Fibroblast of villous mesenchyme (primary cell): ENCODE data around the gene SLC13A4. TPM values are rescaled to one million over a fixed set of nuclear protein-coding genes. Genes with fewer than 3 reads are reported as not detected.
A peak's percentile ranks its signal among the peaks of the same experiment; 100 is the strongest.
"Not testable (repeated sequence)": the region's sequence is repeated elsewhere in the genome, so short reads cannot be mapped to it uniquely, and the experiment has no call there.

Experiments
- DNase-seq: peaks from one replicate; pipeline ENCODE4 v3.0.0-alpha.2; 2010; ENCODE audit warnings: low read depth
- H3K4me3 ChIP-seq: 2 replicates; pipeline ENCODE4 v1.5.1; 2011; ENCODE audit warnings: low read depth, mild to moderate bottlenecking, low read length
- CTCF ChIP-seq: IDR thresholded peaks from 2 replicates; pipeline ENCODE4 v1.5.1; 2012; ENCODE audit warnings: low read depth, mild to moderate bottlenecking, low read length; ENCODE audit not compliant: insufficient read depth
- total RNA-seq: library from RNA; depleted of rRNA; stranded (reverse); fragments of >200 nt; gene quantifications from 2 replicates; pipeline ENCODE4 v1.2.3, GENCODE V29; 2012

Gene SLC13A4
- total RNA-seq, 1 donor = not detected

DNA sequence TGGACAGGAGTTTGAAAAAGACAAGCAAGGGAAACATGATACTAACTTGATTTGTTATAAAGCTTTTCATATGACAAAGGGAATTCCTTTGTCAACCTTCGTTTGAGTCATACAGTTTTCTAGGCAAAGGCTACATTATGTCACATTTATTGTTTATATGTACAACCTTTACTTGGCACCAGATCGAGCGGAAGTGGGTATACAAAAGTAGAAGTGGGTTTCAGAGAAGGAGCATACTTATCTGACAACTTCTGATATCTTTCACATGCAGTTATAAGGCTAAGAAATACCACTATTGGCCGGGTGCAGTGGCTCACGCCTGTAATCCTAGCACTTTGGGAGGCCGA is 54.7 kb downstream of the SLC13A4 start:
- no peak for TF ChIP-seq CTCF
- no peak overlapping the region for H3K4me3 ChIP-seq
- DNase-seq = peak; percentile 29

DNA sequence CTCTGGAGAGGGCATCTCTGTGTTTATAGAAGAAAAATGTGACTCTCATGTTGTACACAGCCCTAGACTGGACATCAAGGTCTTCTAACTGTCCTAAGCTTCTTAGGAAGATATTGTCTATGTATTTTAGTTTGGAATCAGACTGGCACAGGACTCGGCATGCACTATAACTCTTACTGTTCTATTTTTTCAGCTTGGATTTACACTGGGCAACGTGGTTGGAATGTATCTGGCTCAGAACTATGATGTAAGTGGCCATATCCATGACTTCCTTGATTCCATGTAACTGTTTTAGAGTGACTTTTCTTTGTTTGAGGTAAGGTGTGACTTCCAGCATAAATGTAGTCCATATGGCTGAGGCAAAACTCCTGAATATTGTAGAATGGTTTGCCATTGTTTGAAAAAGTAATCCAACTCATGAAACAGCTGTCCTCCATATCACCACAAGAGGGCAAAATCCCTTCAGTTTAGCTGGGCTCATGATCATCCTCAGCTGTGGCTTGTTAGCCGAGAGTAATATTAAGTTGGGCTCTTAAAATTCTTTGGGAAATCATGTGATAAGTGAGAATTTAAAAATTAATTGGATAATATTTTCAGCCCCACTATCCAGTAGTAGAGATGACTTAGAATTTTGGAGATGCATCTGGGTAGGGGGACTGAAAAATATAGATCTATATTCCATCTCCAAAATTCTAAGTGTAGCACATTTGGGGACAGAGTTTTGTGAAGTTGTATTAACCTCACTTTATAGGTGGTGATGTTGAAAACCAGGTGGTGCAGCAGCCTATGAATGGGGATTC is 55.2 kb downstream of the SLC13A4 start:
- DNase-seq = peak; percentile 73
- peak; percentile 87 for TF ChIP-seq CTCF
- no peak overlapping the region for H3K4me3 ChIP-seq

- H3K4me3 ChIP-seq = no peak overlapping the region
- DNase-seq = peak; percentile 20
- TF ChIP-seq CTCF = no peak
Measured at GRCh38 chr7:135670179-135670578, 57.8 kb downstream of the SLC13A4 start.

- no peak for TF ChIP-seq CTCF
- H3K4me3 ChIP-seq = no peak overlapping the region
- DNase-seq = no peak
Measured at GRCh38 chr7:135669774-135670173, 58.2 kb downstream of the SLC13A4 start.

- not testable (repeated sequence) for DNase-seq, H3K4me3 ChIP-seq
Measured at GRCh38 chr7:135668852-135669395, 59.1 kb downstream of the SLC13A4 start.

DNA sequence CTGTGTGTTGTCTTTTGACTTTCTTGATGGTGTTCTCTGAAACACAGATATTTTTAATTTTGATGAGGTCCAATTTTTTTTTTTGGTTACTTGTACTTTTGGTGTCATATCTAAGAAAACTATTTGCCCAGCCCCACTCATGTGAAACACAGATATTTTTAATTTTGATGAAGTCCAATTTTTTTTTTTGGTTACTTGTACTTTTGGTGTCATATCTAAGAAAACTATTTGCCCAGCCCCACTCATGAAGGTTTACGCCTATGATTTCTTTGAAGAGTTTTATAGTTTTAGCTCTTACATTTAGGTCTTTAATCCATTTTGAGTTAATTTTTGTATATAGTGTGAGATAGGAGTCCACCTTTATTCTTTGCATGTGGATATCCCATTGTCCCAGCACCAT is 60.4 kb downstream of the SLC13A4 start:
- not testable (repeated sequence) for DNase-seq, H3K4me3 ChIP-seq

- no peak for TF ChIP-seq CTCF
- DNase-seq = no peak
- H3K4me3 ChIP-seq = no peak overlapping the region
Measured at GRCh38 chr7:135666846-135667245, 61.1 kb downstream of the SLC13A4 start.

- no peak for TF ChIP-seq CTCF
- DNase-seq = peak; percentile 35
- no peak overlapping the region for H3K4me3 ChIP-seq
Measured at GRCh38 chr7:135666156-135666555, 61.8 kb downstream of the SLC13A4 start.
